ENCODE data around the gene DET1.

DET1 gene

DNA sequence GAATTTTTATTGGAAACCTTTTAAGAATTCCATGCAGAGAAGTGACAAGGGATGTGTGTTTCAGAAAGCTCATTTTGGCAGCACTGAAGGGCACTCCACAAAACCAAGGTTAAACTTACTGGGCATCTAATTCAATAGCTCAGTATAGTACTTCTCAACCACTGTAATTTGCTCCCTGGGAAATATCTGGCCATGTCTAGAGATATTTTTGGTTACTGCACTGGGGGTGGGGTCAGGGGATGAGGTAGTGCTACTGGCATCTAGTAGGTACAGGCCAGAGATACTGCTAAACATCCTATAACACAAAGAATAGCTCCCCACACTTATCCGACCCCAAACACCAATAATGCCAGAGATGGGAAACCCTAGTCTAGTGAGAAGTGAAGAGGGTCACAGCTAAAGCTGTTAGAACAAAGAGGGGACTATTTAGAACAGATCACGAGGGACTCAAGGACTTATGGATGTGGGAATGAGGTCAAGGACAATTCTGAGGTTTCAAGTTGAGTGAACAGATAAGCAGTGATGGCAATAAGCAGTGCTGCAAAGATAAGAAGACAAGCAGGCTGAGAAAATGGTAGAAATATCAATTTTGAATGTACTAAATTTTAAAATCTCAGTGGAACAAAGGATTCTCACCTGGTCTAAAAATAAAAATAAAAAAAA lies 82.5 kb downstream of the DET1 start:
- no peak for DNase-seq
